Activated T-helper 17 cell treated with anti-CD3 and anti-CD28 coated beads, Interleukin-2, amount 50 U/mL, for 72 hours (primary cell): ENCODE data around the gene PLCH1. TPM values are rescaled to one million over a fixed set of nuclear protein-coding genes. Genes with fewer than 3 reads are reported as not detected.

Source experiments
- ATAC-seq: fragments of 150-1000 bp; cut with Tn5 transposase; replicated peaks from 2 replicates; pipeline ENCODE4 v1.10.0; 2021; ENCODE audit warnings: mild to moderate bottlenecking, moderate library complexity
- H3K27ac Mint-ChIP-seq: one replicate; pipeline ENCODE4 v1.8.0; 2022; ENCODE audit warnings: mixed read lengths
- H3K27me3 Mint-ChIP-seq: one replicate; pipeline ENCODE4 v1.8.0; 2022; ENCODE audit warnings: mixed read lengths
- H3K36me3 Mint-ChIP-seq: one replicate; pipeline ENCODE4 v1.8.0; 2022; ENCODE audit warnings: low read depth, mild to moderate bottlenecking, mixed read lengths
- H3K4me1 Mint-ChIP-seq: one replicate; pipeline ENCODE4 v1.8.0; 2022; ENCODE audit warnings: mixed read lengths
- H3K4me3 Mint-ChIP-seq: one replicate; pipeline ENCODE4 v1.8.0; 2022; ENCODE audit warnings: mild to moderate bottlenecking, mixed read lengths
- H3K9me3 Mint-ChIP-seq: one replicate; pipeline ENCODE4 v1.8.0; 2022; ENCODE audit warnings: mixed read lengths
- total RNA-seq, 2 donors: library from RNA; stranded (reverse); gene quantifications; one replicate each; pipeline ENCODE4 v1.2.3, GENCODE V29; 2022

PLCH1 gene
- total RNA-seq, 2 donors from 2014 or later, result 0.24 TPM; not detected in 1

DNA sequence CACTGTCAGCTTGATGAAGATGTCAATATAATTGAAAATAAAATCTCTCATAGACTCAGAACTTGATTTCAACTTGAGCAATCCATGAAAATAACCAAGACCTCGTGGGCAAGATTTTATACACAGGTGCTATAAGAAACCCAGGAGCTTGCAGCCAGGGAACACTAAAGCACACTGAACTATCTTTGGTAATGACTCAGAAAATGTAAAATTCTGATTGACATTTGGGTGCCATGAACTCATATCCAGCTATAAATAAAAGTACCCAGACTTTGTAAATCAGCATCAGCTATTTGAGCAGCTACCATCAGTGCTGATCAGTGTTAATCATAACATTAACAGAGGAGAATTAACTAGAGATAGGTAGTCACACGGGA lies 61.5 kb downstream of the PLCH1 start:
- H3K27me3 Mint-ChIP-seq, result peaks cover 3% of the 10 kb centered on the region
- H3K36me3 Mint-ChIP-seq, result no peaks in the 10 kb centered on the region
- ATAC-seq, result no peak
- no peak overlapping the region for H3K4me3 Mint-ChIP-seq
- H3K4me1 Mint-ChIP-seq, result no peaks in the 10 kb centered on the region
- H3K27ac Mint-ChIP-seq, result no peak overlapping the region
- no peaks in the 10 kb centered on the region for H3K9me3 Mint-ChIP-seq

DNA sequence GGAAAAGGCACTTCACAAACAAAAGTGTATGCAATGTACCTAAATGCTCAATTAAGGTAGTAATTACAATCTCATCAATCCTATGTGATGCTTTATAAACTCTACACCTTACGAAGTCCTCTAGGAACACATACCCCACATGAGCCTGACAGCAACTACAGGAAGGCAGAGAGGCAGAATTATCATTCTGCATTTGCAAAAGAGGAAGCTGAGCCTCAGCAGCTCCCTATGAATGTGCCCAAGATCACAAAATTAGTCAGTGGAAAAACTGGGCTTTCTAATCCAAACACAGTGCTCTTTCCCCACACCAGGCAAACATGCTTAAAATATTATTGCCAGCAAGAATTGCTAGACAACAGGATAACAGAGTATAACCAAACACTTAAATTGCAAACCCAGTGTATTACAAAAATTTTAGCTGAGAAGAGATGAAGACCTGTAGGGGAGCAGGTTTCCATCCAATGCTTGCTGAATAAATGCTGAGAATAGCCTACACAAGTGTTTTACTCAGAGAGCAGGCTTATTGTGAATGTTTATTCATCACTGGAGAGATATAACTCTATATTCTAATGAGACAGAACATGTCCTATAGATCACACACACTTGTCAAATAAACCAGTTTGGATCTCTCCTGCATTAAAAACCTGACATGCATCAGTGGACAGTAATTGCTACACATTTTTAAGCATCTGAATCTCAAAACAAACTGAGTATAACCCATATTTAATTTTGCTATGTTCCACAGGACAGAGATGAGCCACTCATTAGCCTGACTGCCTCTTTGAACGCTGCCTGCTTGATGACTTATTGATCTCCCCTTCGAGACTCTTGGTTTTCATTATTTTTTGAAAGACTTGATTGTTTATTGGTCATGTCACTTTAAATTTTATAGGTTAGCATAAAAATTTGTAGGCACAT lies 62.2 kb downstream of the PLCH1 start:
- H3K4me1 Mint-ChIP-seq, result no peaks in the 10 kb centered on the region

GRCh38 chr3:155676252-155676981 lies 68.5 kb downstream of the PLCH1 start:
- no peaks in the 10 kb centered on the region for H3K4me1 Mint-ChIP-seq
- ATAC-seq, result no peak
- H3K36me3 Mint-ChIP-seq, result no peaks in the 10 kb centered on the region
- H3K27me3 Mint-ChIP-seq, result peaks cover 7% of the 10 kb centered on the region
- no peaks in the 10 kb centered on the region for H3K9me3 Mint-ChIP-seq
- H3K27ac Mint-ChIP-seq, result no peak overlapping the region
- no peak overlapping the region for H3K4me3 Mint-ChIP-seq

More for the DNA sequence above, 62.2 kb downstream of the PLCH1 start:
- no peak for ATAC-seq
- Mint-ChIP-seq H3K36me3 (no peaks in the 10 kb centered on the region), H3K4me3 (no peak overlapping the region), H3K27me3 (peaks cover 3% of the 10 kb centered on the region), H3K27ac (no peak overlapping the region), H3K9me3 (no peaks in the 10 kb centered on the region)

DNA sequence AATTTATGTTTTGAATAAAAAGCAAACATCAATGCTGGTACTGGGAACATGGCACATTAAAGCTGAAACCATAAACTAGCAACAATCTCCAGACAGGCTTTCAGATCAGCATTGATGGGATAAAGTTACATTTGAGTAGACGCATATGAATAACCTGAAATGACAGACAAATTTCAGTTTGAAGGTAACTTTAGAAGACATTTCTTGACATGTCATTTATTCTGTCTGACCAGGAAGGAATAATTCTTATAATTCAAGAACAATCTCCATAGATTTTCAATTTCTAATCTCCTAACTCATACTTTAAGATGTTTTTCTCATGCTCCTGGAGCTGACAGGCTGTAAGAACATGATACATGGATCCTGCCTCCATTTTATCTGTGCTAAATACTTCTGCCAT lies 69.8 kb downstream of the PLCH1 start:
- Mint-ChIP-seq H3K27me3 (peaks cover 10% of the 10 kb centered on the region), H3K27ac (no peak overlapping the region), H3K9me3 (no peaks in the 10 kb centered on the region), H3K4me3 (no peak overlapping the region), H3K4me1 (no peaks in the 10 kb centered on the region), H3K36me3 (no peaks in the 10 kb centered on the region)
- ATAC-seq, result no peak

- no peaks in the 10 kb centered on the region for H3K4me1 Mint-ChIP-seq
- H3K9me3 Mint-ChIP-seq, result no peaks in the 10 kb centered on the region
- H3K4me3 Mint-ChIP-seq, result no peak overlapping the region
- H3K36me3 Mint-ChIP-seq, result no peaks in the 10 kb centered on the region
- H3K27ac Mint-ChIP-seq, result no peak overlapping the region
- ATAC-seq, result no peak
- peaks cover 10% of the 10 kb centered on the region for H3K27me3 Mint-ChIP-seq
Measured at GRCh38 chr3:155673421-155673820, 71.5 kb downstream of the PLCH1 start.

DNA sequence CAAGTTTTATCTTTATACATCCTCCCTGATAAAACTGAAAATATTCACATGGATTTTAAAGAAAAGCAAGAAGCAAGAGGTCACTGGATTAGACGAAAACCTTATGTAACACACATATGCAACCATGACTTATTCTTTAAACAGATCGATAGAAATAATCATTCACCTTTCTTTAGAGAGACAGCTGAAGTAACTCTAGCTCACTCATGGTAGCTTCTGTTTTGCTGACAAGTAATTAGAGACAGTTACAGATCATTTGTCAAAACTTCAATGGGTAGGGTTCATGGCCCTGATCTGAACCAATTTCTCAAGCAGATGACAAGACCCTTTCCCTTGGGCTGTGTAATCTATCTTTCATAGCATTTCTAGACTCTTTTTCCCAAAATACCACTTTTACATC lies 74.5 kb downstream of the PLCH1 start:
- Mint-ChIP-seq H3K36me3 (no peaks in the 10 kb centered on the region), H3K4me1 (no peaks in the 10 kb centered on the region), H3K27me3 (peaks cover 6% of the 10 kb centered on the region), H3K4me3 (no peak overlapping the region), H3K9me3 (no peaks in the 10 kb centered on the region), H3K27ac (no peak overlapping the region)
- no peak for ATAC-seq

GRCh38 chr3:155667988-155668387 lies 76.9 kb downstream of the PLCH1 start:
- peaks cover 6% of the 10 kb centered on the region for H3K27me3 Mint-ChIP-seq
- H3K4me1 Mint-ChIP-seq, result no peaks in the 10 kb centered on the region
- no peaks in the 10 kb centered on the region for H3K36me3 Mint-ChIP-seq
- no peaks in the 10 kb centered on the region for H3K9me3 Mint-ChIP-seq
- no peak for ATAC-seq
- no peak overlapping the region for H3K27ac Mint-ChIP-seq
- no peak overlapping the region for H3K4me3 Mint-ChIP-seq

- Mint-ChIP-seq H3K9me3 (no peaks in the 10 kb centered on the region), H3K4me1 (no peaks in the 10 kb centered on the region), H3K27me3 (peaks cover 3% of the 10 kb centered on the region), H3K36me3 (no peaks in the 10 kb centered on the region), H3K27ac (no peak overlapping the region), H3K4me3 (no peak overlapping the region)
- no peak for ATAC-seq
Measured at GRCh38 chr3:155664925-155665695, 79.8 kb downstream of the PLCH1 start.

- Mint-ChIP-seq H3K4me1 (no peaks in the 10 kb centered on the region), H3K27ac (no peak overlapping the region), H3K9me3 (no peaks in the 10 kb centered on the region), H3K36me3 (no peaks in the 10 kb centered on the region), H3K27me3 (peaks cover 3% of the 10 kb centered on the region), H3K4me3 (no peak overlapping the region)
- ATAC-seq, result no peak
Measured at GRCh38 chr3:155663467-155664212, 81.2 kb downstream of the PLCH1 start.

GRCh38 chr3:155661760-155662159 lies 83.1 kb downstream of the PLCH1 start:
- H3K36me3 Mint-ChIP-seq, result no peaks in the 10 kb centered on the region
- no peak overlapping the region for H3K4me3 Mint-ChIP-seq
- ATAC-seq, result no peak
- no peak overlapping the region for H3K27ac Mint-ChIP-seq
- peaks cover 3% of the 10 kb centered on the region for H3K27me3 Mint-ChIP-seq
- H3K9me3 Mint-ChIP-seq, result no peaks in the 10 kb centered on the region
- H3K4me1 Mint-ChIP-seq, result no peaks in the 10 kb centered on the region

DNA sequence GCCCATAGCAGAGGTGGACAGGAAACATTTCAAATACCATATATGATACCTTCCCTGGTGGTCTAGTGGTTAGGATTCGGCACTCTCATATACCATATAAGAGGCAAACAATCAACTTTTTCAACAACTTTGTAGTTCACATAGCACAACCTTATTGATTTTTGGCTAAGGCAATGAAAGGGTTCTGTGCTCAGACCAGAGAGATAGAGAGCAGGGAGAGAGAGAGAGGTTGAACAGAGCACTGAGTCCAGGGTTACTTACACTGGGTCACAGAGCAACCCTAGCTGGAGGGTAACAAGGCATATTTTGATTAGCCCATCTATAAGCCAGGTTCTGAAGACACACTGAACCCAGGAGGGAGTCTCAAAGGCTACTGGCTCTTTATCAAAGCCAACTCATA lies 83.8 kb downstream of the PLCH1 start:
- no peak for ATAC-seq
- Mint-ChIP-seq H3K4me1 (no peaks in the 10 kb centered on the region), H3K36me3 (no peaks in the 10 kb centered on the region), H3K4me3 (no peak overlapping the region), H3K27ac (no peak overlapping the region), H3K9me3 (no peaks in the 10 kb centered on the region), H3K27me3 (peaks cover 3% of the 10 kb centered on the region)

DNA sequence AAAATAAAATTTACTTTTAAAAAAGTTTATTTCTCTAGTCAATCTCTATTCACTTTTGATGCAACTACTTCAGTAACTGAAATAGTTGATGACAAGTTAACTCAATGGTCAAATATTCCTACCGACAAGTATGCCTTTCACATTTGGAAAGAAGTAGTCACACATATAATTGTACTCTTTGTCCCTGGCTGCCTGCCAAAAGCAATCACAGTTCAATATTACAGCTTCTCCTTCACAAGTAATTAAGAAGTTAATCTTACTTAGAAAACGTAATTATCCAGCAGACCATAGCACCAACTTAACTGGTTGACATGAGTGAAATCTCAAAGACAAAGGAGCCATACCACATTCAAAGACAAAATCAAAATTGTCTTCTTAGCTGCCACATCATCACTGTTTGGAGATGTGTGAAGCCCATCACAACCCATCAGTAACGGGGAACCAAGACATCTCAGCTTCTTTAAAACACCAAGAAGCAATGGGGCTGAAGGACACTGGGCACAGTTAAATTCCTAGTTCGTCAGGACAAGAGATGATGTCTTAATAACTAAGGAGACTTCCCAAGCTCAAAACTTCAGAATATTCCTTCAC lies 86.1 kb downstream of the PLCH1 start:
- H3K27ac Mint-ChIP-seq, result no peak overlapping the region
- H3K4me1 Mint-ChIP-seq, result no peaks in the 10 kb centered on the region
- ATAC-seq, result no peak
- H3K27me3 Mint-ChIP-seq, result peaks cover 3% of the 10 kb centered on the region
- H3K36me3 Mint-ChIP-seq, result no peaks in the 10 kb centered on the region
- H3K4me3 Mint-ChIP-seq, result no peak overlapping the region
- no peaks in the 10 kb centered on the region for H3K9me3 Mint-ChIP-seq

DNA sequence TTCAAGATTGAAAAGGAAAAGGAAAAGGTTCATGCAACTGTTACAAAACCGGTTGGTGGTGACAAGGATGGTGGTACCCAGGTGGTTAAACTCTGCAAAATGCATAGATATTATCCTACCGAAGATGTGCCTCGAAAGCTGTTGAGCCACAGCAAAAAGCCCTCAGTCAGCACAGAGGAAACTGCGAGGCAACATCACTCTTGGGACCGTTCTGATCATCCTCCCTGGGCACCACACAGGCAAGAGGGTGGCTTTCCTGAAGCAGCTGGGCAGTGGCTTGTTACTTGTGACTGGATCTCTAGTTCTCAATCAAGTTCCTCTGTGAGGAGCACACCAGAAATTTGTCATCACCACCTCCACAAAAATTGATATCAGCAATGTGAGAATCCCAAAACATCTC lies 86.9 kb downstream of the PLCH1 start:
- H3K27ac Mint-ChIP-seq, result no peak overlapping the region
- ATAC-seq, result no peak

DNA sequence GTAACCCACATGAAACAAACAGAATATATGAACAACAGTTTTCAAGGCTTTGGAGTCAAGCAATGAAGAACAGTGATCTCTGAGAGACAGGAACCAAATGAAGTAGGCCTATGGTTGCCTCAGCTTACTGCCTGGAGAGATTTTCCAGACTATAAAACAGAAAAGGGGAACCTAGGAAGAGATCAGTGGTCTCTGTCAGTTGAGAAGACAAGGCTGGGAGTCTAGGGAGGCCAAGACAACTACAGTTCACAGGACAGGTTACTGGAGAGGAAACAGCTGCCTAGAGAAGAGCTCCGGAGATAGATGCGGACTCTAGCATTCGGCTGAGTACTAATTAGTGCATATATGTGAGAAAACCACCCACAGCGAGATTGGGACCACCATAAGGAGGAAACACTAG lies 87.7 kb downstream of the PLCH1 start:
- H3K4me1 Mint-ChIP-seq, result no peaks in the 10 kb centered on the region
- H3K9me3 Mint-ChIP-seq, result no peaks in the 10 kb centered on the region
- H3K4me3 Mint-ChIP-seq, result no peak overlapping the region
- no peak overlapping the region for H3K27ac Mint-ChIP-seq
- no peaks in the 10 kb centered on the region for H3K36me3 Mint-ChIP-seq
- no peak for ATAC-seq
- H3K27me3 Mint-ChIP-seq, result no peaks in the 10 kb centered on the region

More for the DNA sequence above, 86.9 kb downstream of the PLCH1 start:
- H3K4me1 Mint-ChIP-seq, result no peaks in the 10 kb centered on the region
- H3K36me3 Mint-ChIP-seq, result no peaks in the 10 kb centered on the region
- no peaks in the 10 kb centered on the region for H3K9me3 Mint-ChIP-seq
- H3K27me3 Mint-ChIP-seq, result no peaks in the 10 kb centered on the region
- H3K4me3 Mint-ChIP-seq, result no peak overlapping the region
